Epidermal melanocyte (primary cell): Measurements from ENCODE around the gene ZKSCAN4.

Source experiments
- DNase-seq: peaks from one replicate; pipeline ENCODE4 v3.0.0; 2011; ENCODE audit warnings: low spot score; ENCODE audit not compliant: insufficient read length

The ZKSCAN4 gene

GRCh38 chr6:28209753-28210535, 42.1 kb downstream of the ZKSCAN4 start:
- DNase-seq = no peak

- no peak for DNase-seq
Observed at GRCh38 chr6:28208111-28208659, 43.9 kb downstream of the ZKSCAN4 start.

DNA sequence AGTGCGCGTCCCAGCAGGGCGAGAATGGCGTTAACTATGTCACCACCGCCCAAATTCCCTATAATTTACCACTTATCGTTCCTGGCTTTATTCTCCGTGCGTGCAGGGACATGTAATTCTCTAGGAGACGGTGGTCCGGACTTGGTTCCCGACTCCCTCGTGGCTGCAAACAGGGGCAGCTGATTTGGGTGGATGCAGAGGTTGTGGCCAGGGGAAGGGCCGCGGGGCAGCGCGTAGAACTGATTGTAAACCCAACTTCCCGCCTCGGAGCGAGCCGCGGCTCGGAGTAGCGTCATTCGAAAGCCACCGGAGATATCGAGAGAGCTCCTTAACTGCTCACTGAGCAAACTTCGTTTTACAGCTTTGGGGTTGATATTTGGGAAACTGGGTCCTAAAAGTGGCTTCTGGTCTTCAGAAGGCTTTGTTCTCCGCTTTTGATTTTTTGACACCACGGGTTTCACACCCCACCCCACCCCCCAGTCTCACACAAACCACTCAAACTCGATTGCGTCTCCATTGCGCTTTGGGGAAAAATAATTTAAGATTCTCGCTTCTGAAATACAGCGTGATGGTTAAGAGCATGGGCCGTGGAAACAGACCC, 44.5 kb downstream of the ZKSCAN4 start:
- DNase-seq = no peak

DNA sequence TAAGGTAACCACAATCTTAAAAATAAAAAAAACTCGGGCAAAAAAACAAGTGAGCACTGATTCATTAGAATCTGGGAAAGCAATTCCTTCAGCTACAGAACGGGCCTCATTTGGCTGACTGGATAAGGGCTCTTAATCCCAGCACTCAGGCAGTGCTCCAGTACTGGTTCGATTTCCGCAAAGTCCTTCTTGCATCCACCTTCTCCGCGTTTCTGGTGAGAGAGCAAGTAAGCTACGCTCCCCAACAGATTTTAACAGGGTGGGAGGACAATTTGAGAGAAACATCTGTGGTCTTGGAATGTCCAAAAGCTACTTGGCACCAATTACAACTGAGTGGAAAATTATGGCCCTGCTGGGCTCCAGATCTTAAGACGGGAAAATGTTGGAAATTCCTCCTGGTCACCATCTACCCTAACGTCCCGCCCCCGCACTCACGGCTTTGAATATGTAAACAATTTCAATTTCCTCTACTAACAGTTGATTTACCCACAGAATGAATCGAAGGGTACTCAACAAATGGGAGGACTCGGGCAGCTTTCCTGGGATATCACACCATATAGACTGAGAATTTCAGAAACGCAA, 45.0 kb downstream of the ZKSCAN4 start:
- DNase-seq = no peak

DNA sequence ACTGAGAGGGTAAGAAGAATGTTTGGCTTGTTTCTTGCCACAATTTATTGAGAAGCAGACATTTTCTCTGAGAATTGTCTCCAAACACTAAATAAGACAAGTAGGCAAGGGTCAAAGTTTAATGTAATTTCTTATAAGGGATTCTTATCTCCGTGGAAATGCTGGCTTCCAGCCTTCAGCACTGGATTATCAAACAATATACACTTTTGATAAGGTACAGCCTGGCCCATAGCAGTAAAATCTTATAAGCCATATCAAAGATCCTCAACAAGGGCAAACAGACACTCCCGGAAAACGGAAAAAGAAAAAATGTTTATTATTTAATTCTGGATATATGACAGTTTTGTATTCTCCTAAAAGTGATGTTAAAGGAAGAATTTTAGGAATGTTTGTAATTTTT, 45.5 kb downstream of the ZKSCAN4 start:
- no peak for DNase-seq

- DNase-seq = no peak
Observed at GRCh38 chr6:28205879-28206278, 46.2 kb downstream of the ZKSCAN4 start.

- DNase-seq = no peak
Observed at GRCh38 chr6:28203201-28203600, 48.9 kb downstream of the ZKSCAN4 start.

DNA sequence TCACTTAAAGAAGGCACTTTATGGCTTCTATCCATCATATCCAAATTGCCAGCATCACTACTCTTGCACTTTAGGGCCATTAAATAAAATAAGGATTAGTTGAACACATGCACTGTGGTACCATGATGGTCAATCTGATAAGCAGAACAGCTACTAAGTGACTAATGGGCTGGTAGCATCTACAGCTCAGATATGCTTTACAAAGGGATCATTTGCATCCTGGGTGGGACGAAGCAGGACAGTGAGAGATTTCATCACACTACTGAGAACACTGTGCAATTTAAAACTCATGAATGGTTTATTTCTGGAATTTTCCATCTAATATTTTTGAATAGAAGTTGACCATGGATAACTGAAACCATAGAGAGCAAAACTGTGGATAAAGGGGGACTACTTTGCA, 52.0 kb downstream of the ZKSCAN4 start:
- no peak for DNase-seq
